CD4-positive, alpha-beta memory T cell (primary cell): ENCODE data around the gene INPP5A. TPM values are rescaled to one million over a fixed set of nuclear protein-coding genes. Genes with fewer than 3 reads are reported as not detected.

Experiments
- CTCF ChIA-PET: fragments of 350-600 bp; sonication (Branson Sonifier 250); formaldehyde crosslinking; loops from one replicate; lab custom pipeline; 2021; ENCODE audit warnings: inconsistent platforms; ENCODE audit not compliant: partially characterized antibody; lab: Charles Lee
- POLR2A ChIA-PET: fragments of 350-600 bp; sonication (Branson Sonifier 250); formaldehyde crosslinking; loops from one replicate; lab custom pipeline; 2021; ENCODE audit not compliant: partially characterized antibody; lab: Charles Lee
- DNase-seq, 5 donors: peaks; one replicate each; pipeline versions ENCODE4 v3.0.0 to v3.0.0-alpha.2; 2020 to 2022; ENCODE audit warnings: mixed read lengths in 1 of 5
- H3K27ac ChIP-seq: one replicate; pipeline ENCODE4 v1.7.0; 2013; ENCODE audit warnings: low read depth, low read length
- H3K27me3 ChIP-seq: 2 replicates; pipeline ENCODE4 v1.7.0; 2013; ENCODE audit warnings: mild to moderate bottlenecking, low read length, moderate library complexity; ENCODE audit not compliant: insufficient read depth
- H3K36me3 ChIP-seq: 2 replicates; pipeline ENCODE4 v1.7.0; 2013; ENCODE audit warnings: mild to moderate bottlenecking, low read length, moderate library complexity; ENCODE audit not compliant: insufficient read depth
- H3K4me1 ChIP-seq: 2 replicates; pipeline ENCODE4 v1.7.0; 2013; ENCODE audit warnings: mild to moderate bottlenecking, low read length, moderate library complexity; ENCODE audit not compliant: insufficient read depth
- H3K4me3 ChIP-seq, 2 donors: one replicate each; pipeline ENCODE4 v1.7.0; 2013; ENCODE audit warnings: low read length in 2 of 2, mild to moderate bottlenecking in 1 of 2
- H3K9me3 ChIP-seq, 2 donors: one replicate each; pipeline ENCODE4 v1.7.0; 2013; ENCODE audit warnings: low read length in 2 of 2, control low read depth in 1 of 2; ENCODE audit not compliant: control insufficient read depth in 1 of 2
- H3K27ac Mint-ChIP-seq, 7 donors: one replicate each; pipeline ENCODE4 v1.8.0; 2020 to 2021; ENCODE audit warnings: mixed read lengths in 7 of 7, mild to moderate bottlenecking in 6 of 7, inconsistent platforms in 3 of 7, moderate library complexity in 3 of 7
- H3K27me3 Mint-ChIP-seq, 2 donors: one replicate each; pipeline ENCODE4 v1.8.0; 2020 to 2021; ENCODE audit warnings: mixed read lengths in 2 of 2
- H3K36me3 Mint-ChIP-seq, 2 donors: one replicate each; pipeline ENCODE4 v1.8.0; 2020 to 2021; ENCODE audit warnings: mixed read lengths in 2 of 2, inconsistent platforms in 1 of 2, mild to moderate bottlenecking in 1 of 2
- H3K4me1 Mint-ChIP-seq, 4 donors: one replicate each; pipeline ENCODE4 v1.8.0; 2020 to 2021; ENCODE audit warnings: mixed read lengths in 4 of 4, mild to moderate bottlenecking in 1 of 4
- H3K4me3 Mint-ChIP-seq, 8 donors: one replicate each; pipeline ENCODE4 v1.8.0; 2020 to 2021; ENCODE audit warnings: mixed read lengths in 8 of 8, mild to moderate bottlenecking in 7 of 8, moderate library complexity in 6 of 8, inconsistent platforms in 3 of 8
- H3K9me3 Mint-ChIP-seq, 8 donors: one replicate each; pipeline ENCODE4 v1.8.0; 2020 to 2021; ENCODE audit warnings: mixed read lengths in 8 of 8, mild to moderate bottlenecking in 5 of 8, inconsistent platforms in 3 of 8, moderate library complexity in 1 of 8
- intact Hi-C: fragments of 100-400 bp; cut with micrococcal nuclease; formaldehyde crosslinking; loops from one replicate; pipeline ENCODE4 v1.15.1; 2023
- polyA plus RNA-seq, 2 donors: library from polyadenylated mRNA; unstranded; fragments of 300-500 nt; fragmentation: Illumina TruSeq; gene quantifications; one replicate each; pipeline ENCODE4 v1.2.3, GENCODE V29; 2021
- total RNA-seq, 2 experiments: library from RNA; stranded (reverse); gene quantifications; one replicate each; pipeline ENCODE4 v1.2.3, GENCODE V29; 2021

Gene INPP5A
- total and polyA plus RNA-seq, 4 experiments from 2014 or later: 0.61 to 19.3 (median 10.8) TPM

DNA sequence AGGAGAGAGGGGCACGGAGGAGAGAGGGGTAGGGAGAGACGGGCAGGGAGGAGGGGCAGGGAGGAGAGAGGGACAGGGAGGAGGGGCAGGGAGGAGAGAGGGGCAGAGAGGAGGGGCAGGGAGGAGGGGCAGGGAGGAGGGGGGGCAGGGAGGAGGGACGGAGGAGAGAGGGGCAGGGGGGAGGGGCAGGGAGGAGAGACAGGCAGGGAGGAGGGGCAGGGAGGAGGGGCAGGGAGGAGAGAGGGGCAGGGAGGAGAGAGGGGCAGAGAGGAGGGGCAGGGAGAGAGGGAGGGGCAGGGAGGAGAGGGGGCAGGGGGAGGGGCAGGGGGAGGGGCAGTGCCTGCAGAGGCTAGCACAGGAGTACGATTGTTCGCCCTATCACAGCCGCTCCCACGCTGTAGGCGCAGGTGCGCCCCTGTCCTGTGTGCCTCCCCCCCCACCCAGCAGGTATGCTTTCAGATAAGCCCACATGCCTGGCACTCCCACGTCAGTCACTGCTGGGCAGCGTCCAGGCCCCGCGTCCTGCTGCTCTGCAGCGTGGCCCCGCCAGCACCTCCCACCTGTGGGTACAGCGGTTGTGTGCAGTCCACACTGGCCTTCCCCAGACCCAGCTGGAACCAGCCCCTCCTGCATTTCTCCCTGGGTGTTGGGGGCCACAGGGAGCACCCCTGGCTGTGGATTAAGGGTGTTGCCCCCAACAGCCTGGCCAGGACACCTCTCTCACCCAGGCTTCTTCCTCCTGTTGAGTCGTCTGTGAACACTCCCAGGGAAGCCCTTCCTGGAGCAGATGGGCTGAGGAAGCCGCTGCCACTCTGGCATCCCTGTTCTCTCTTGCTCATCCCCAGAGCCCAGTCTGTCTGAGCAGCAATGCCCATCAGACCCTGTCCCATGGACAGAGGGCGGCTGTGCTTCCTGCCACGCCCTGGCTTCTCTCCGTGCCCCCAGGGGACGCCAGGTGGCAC, 237.6 kb downstream of the INPP5A start:
- H3K4me3 Mint-ChIP-seq: no peak overlapping the region
- ChIA-PET POLR2A (no interaction called here), CTCF (no interaction called here)
- H3K36me3 ChIP-seq: no peaks in the 10 kb centered on the region
- H3K9me3 Mint-ChIP-seq: no peaks in the 10 kb centered on the region
- H3K36me3 Mint-ChIP-seq: peaks cover 14 to 35% of the 10 kb centered on the region in 2 donors
- H3K9me3 ChIP-seq: no peaks in the 10 kb centered on the region
- H3K4me3 ChIP-seq: no peak overlapping the region
- no peaks in the 10 kb centered on the region for H3K4me1 Mint-ChIP-seq
- no peaks in the 10 kb centered on the region for H3K27me3 ChIP-seq
- H3K27ac Mint-ChIP-seq: peak overlapping the region in 1 of 7 donors; percentile 12
- H3K27me3 Mint-ChIP-seq: no peaks in the 10 kb centered on the region
- H3K4me1 ChIP-seq: no peaks in the 10 kb centered on the region
- H3K27ac ChIP-seq: no peak overlapping the region
- intact Hi-C loops: no loop called here
- no peak for DNase-seq

DNA sequence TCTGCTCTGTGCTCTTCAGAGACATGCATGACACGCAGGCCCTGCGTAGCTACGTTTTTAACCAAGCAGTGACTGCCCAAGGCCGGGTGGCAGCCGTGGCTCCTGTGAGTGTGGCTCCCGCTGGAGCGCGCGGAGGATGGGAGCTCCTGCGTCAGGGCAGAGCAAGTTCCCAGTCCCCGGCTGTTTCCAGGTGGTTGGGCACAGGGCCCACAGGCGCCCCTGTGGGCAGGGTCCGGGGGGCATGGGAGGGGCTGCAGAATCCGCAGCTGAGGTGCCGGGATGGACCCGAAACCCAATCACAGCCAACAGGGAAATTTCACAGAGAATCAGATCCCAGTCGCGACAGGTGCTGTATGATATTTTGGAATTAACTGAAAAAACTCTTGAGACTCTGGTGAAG, 238.6 kb downstream of the INPP5A start:
- Mint-ChIP-seq H3K27me3 (no peaks in the 10 kb centered on the region), H3K4me3 (no peak overlapping the region), H3K36me3 (peaks cover 15 to 39% of the 10 kb centered on the region in 2 donors), H3K4me1 (no peaks in the 10 kb centered on the region), H3K9me3 (no peaks in the 10 kb centered on the region), H3K27ac (no peak overlapping the region)
- Histone ChIP-seq H3K4me3 (no peak overlapping the region), H3K36me3 (no peaks in the 10 kb centered on the region), H3K4me1 (no peaks in the 10 kb centered on the region), H3K9me3 (no peaks in the 10 kb centered on the region), H3K27me3 (no peaks in the 10 kb centered on the region), H3K27ac (no peak overlapping the region)
- ChIA-PET CTCF (no interaction called here), POLR2A (no interaction called here)
- DNase-seq: no peak
- intact Hi-C loops: no loop called here

DNA sequence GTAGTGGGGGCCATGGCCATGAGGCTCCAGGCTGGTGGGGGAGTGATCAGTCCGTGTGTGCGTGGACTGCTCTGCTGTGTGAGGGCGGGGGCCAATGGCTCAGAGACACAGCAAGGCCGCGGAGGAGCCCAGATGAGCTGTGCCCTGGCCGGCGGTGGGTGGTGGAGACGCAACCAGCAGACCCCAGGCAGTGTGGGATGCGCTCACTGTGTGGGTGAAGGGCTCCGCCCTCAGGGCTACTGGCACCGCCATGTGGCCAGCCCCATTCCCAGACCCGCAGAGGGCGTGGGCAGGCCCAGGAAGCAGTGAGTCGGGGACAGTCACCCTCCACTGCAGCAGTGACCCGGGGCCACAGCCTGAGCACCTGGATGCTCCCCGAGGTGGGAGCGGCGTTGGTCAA, 239.2 kb downstream of the INPP5A start:
- no peak overlapping the region for H3K4me3 ChIP-seq
- H3K27me3 ChIP-seq: no peaks in the 10 kb centered on the region
- ChIA-PET POLR2A (no interaction called here), CTCF (no interaction called here)
- Mint-ChIP-seq H3K27ac (peak overlapping the region in 1 of 7 donors; percentile 53), H3K27me3 (no peaks in the 10 kb centered on the region), H3K36me3 (peaks cover 17 to 46% of the 10 kb centered on the region in 2 donors), H3K9me3 (peaks cover 0 to 2% (median 0%) of the 10 kb centered on the region in 8 donors), H3K4me3 (no peak overlapping the region), H3K4me1 (no peaks in the 10 kb centered on the region)
- H3K4me1 ChIP-seq: no peaks in the 10 kb centered on the region
- intact Hi-C loops: no loop called here
- H3K36me3 ChIP-seq: no peaks in the 10 kb centered on the region
- H3K27ac ChIP-seq: no peak overlapping the region
- DNase-seq: no peak
- no peaks in the 10 kb centered on the region for H3K9me3 ChIP-seq

DNA sequence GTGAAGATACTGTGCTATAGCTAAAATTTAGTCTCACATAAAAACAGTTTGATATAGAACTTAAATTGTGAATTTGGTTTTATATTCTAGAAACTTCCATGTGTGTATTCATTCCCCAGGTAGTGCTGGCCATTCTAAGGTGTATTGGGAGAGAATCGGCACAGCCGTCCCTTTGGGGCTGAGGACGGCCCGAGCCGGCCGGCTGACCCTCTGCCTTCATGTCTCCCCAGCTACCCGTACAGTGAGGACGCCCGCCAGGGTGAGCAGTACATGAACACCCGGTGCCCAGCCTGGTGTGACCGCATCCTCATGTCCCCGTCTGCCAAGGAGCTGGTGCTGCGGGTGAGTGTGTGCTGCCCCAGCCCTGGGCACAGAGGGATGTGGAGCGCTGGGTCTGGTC, 239.9 kb downstream of the INPP5A start:
- Mint-ChIP-seq H3K27ac (no peak overlapping the region), H3K36me3 (peaks cover 19 to 51% of the 10 kb centered on the region in 2 donors), H3K9me3 (peaks cover 0 to 4% (median 0%) of the 10 kb centered on the region in 8 donors), H3K27me3 (no peaks in the 10 kb centered on the region), H3K4me1 (no peaks in the 10 kb centered on the region), H3K4me3 (no peak overlapping the region)
- intact Hi-C loops: no loop called here
- POLR2A ChIA-PET: no interaction called here
- no peak for DNase-seq
- H3K9me3 ChIP-seq: no peaks in the 10 kb centered on the region
- H3K27me3 ChIP-seq: no peaks in the 10 kb centered on the region
- H3K4me1 ChIP-seq: no peaks in the 10 kb centered on the region
- H3K4me3 ChIP-seq: no peak overlapping the region
- CTCF ChIA-PET: no interaction called here
- no peaks in the 10 kb centered on the region for H3K36me3 ChIP-seq
- no peak overlapping the region for H3K27ac ChIP-seq

DNA sequence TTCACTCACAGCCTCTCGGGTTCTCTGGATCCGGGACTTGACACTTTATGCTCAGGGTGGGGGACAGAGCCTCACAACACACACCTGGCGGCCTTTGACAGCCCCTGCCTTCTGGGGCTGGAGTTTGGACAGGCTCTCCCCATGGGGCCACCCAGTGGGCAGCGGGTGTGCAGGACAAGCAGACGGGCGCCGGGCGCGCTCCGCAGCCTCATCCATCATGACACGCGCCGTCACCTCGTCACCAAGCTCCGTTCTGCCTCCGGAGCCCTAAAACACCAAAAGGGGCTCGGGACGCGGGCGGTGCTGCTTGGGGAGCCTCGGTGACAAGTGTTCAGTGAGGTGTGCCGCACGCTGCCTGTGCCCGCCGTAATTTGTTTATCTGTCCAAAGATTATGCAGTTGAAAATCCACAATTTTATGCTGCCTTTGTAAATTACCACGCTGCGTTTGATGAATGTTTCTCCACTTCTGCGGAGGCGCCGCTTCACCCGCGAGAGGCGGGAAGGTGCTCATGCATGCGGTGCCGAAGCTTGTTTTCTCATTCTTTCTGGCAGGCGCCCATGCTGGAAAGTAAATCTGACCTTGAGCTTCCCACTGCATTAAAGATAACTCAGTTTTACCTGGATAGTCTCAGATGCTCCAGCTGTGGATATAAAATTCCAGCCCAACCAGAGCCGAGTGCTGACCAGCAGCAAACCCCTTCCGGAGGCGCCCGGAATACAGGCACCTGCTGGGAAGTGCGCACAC, 242.1 kb downstream of the INPP5A start:
- peaks cover 23 to 53% of the 10 kb centered on the region in 2 donors for H3K36me3 Mint-ChIP-seq
- DNase-seq: no peak
- ChIA-PET POLR2A (no interaction called here), CTCF (no interaction called here)
- intact Hi-C loops: no loop called here
- peaks cover 0 to 9% (median 2%) of the 10 kb centered on the region in 4 donors for H3K4me1 Mint-ChIP-seq
- H3K27me3 ChIP-seq: no peaks in the 10 kb centered on the region
- H3K4me1 ChIP-seq: no peaks in the 10 kb centered on the region
- peak overlapping the region in 1 of 8 donors; percentile 26 for H3K4me3 Mint-ChIP-seq
- peaks cover 4 to 6% of the 10 kb centered on the region in 2 donors for H3K27me3 Mint-ChIP-seq
- no peaks in the 10 kb centered on the region for H3K36me3 ChIP-seq
- H3K9me3 Mint-ChIP-seq: peaks cover 0 to 7% (median 0%) of the 10 kb centered on the region in 8 donors
- H3K27ac Mint-ChIP-seq: no peak overlapping the region
- no peak overlapping the region for H3K4me3 ChIP-seq
- H3K9me3 ChIP-seq: no peaks in the 10 kb centered on the region
- no peak overlapping the region for H3K27ac ChIP-seq

DNA sequence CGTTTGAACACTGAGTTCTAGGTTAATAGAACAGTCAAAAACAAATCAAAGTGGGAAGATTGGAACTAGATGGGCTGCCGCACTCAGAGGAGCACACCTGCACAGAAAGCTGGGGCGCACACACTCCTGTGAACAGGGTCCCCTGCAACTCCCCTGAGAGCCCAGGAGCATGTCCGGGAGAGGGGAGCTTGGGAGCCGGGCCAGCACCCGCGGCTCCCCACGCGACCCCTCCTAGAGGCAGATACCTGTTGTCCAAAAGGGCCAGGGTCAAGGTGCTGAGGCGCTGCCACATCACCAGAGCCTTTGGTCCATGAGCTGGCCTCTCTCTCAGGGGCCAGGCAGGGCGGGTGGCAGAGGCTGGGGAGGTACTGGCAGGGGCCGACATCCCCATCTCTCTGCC, 242.8 kb downstream of the INPP5A start:
- H3K4me3 ChIP-seq: no peak overlapping the region
- no peaks in the 10 kb centered on the region for H3K9me3 ChIP-seq
- ChIA-PET POLR2A (no interaction called here), CTCF (no interaction called here)
- no peaks in the 10 kb centered on the region for H3K4me1 ChIP-seq
- H3K36me3 Mint-ChIP-seq: peaks cover 23 to 53% of the 10 kb centered on the region in 2 donors
- no peaks in the 10 kb centered on the region for H3K27me3 ChIP-seq
- peaks cover 0 to 9% (median 2%) of the 10 kb centered on the region in 4 donors for H3K4me1 Mint-ChIP-seq
- no peak overlapping the region for H3K27ac ChIP-seq
- H3K27ac Mint-ChIP-seq: no peak overlapping the region
- peaks cover 4 to 6% of the 10 kb centered on the region in 2 donors for H3K27me3 Mint-ChIP-seq
- H3K9me3 Mint-ChIP-seq: peaks cover 0 to 7% (median 0%) of the 10 kb centered on the region in 8 donors
- no peaks in the 10 kb centered on the region for H3K36me3 ChIP-seq
- no peak for DNase-seq
- no peak overlapping the region for H3K4me3 Mint-ChIP-seq
- intact Hi-C loops: no loop called here

DNA sequence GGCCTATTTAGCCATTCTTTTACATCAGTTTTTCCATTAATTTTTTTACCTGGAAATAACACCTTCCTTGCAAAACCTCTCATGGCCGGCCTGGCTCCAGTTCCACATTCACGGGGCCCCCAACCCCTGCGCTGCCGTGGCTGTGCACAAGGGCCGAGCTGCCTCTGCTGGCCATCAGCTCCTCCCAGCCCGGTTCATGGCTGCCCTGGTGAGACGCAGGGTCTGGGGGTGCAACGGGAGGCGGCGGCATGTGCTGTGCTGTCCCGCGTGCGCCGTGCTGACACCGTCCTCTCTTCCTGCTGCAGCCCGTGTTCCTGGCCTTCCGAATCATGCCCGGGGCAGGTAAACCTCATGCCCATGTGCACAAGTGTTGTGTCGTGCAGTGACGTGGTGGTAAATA, 244.0 kb downstream of the INPP5A start:
- no peak overlapping the region for H3K4me3 Mint-ChIP-seq
- H3K4me3 ChIP-seq: no peak overlapping the region
- H3K27ac ChIP-seq: no peak overlapping the region
- no peaks in the 10 kb centered on the region for H3K36me3 ChIP-seq
- no peaks in the 10 kb centered on the region for H3K4me1 ChIP-seq
- intact Hi-C loops: no loop called here
- H3K4me1 Mint-ChIP-seq: peaks cover 0 to 9% (median 2%) of the 10 kb centered on the region in 4 donors
- peaks cover 23 to 48% of the 10 kb centered on the region in 2 donors for H3K36me3 Mint-ChIP-seq
- peaks cover 4 to 6% of the 10 kb centered on the region in 2 donors for H3K27me3 Mint-ChIP-seq
- CTCF ChIA-PET: no interaction called here
- peaks cover 0 to 7% (median 0%) of the 10 kb centered on the region in 8 donors for H3K9me3 Mint-ChIP-seq
- H3K9me3 ChIP-seq: no peaks in the 10 kb centered on the region
- no peak for DNase-seq
- no peak overlapping the region for H3K27ac Mint-ChIP-seq
- no peaks in the 10 kb centered on the region for H3K27me3 ChIP-seq
- POLR2A ChIA-PET: no interaction called here
